Transverse colon (tissue), 4 donors: ENCODE measurements around the gene SPDYE6.

Source experiments
- EP300 ChIP-seq: sonication (generic); formaldehyde crosslinking; IDR thresholded peaks from one replicate; pipeline ENCODE4 v1.6.1; 2017; ENCODE audit warnings: antibody characterized with exemption, low read depth
- POLR2A ChIP-seq: fragments of 450-650 bp; IDR thresholded peaks from one replicate; pipeline ENCODE4 v1.6.1; 2016; ENCODE audit warnings: antibody characterized with exemption, mild to moderate bottlenecking, moderate library complexity
- POLR2AphosphoS5 ChIP-seq, 3 donors: sonication (generic); formaldehyde crosslinking; IDR thresholded peaks; one replicate each; pipeline ENCODE4 v1.6.1; 2016; ENCODE audit warnings: antibody characterized with exemption in 3 of 3
- TF ChIP-seq, protein P1 (sequence below), 5 experiments: fragments of 200-600 bp in 3 of 5; fragments of 450-650 bp in 2 of 5; sonication (generic) in 3 of 5; IDR thresholded peaks; 1 replicate in 2 of 5; 2 replicates in 3 of 5; pipeline ENCODE4 v1.5.1; 2016 to 2017; ENCODE audit warnings: antibody characterized with exemption in 5 of 5, inconsistent platforms in 3 of 5, mild to moderate bottlenecking in 2 of 5, moderate library complexity in 1 of 5

DNA sequence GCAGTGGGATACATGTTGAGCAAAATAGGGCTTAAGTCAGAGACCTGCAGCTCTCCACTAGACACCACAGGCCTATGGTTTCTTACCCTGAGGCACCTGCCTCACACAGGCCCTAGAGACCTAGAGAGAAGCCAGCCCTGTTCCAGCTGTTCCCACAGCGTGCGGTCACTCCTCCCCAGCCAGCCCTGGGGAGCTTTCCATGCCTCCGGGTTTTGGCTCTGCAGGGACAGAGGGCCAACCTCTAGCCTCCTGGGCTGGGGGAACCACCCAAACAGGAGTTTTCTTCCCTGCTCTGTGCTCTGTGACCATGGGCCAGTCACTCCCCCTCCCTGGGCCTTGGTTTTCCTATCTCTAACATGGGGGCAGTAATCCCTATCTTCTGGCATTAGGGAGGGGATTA is 36.6 kb downstream of the SPDYE6 start:
- TF ChIP-seq, protein P1, sequence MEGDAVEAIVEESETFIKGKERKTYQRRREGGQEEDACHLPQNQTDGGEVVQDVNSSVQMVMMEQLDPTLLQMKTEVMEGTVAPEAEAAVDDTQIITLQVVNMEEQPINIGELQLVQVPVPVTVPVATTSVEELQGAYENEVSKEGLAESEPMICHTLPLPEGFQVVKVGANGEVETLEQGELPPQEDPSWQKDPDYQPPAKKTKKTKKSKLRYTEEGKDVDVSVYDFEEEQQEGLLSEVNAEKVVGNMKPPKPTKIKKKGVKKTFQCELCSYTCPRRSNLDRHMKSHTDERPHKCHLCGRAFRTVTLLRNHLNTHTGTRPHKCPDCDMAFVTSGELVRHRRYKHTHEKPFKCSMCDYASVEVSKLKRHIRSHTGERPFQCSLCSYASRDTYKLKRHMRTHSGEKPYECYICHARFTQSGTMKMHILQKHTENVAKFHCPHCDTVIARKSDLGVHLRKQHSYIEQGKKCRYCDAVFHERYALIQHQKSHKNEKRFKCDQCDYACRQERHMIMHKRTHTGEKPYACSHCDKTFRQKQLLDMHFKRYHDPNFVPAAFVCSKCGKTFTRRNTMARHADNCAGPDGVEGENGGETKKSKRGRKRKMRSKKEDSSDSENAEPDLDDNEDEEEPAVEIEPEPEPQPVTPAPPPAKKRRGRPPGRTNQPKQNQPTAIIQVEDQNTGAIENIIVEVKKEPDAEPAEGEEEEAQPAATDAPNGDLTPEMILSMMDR (IDR thresholded peaks at IDR 0.05): no peak
- no peak for TF ChIP-seq EP300
- TF ChIP-seq POLR2A: no peak
- no peak for TF ChIP-seq POLR2AphosphoS5 (IDR thresholded peaks at IDR 0.05)
